ENCODE data around the gene PPARA. TPM values are rescaled to one million over a fixed set of nuclear protein-coding genes. Genes with fewer than 3 reads are reported as not detected.

The PPARA gene
- total and polyA plus RNA-seq, 9 of the 15 experiments (the other 6 are each of a cell fraction or from before 2014, with no cell fraction given) = 0.64 to 5.3 (median 3.5) TPM

DNA sequence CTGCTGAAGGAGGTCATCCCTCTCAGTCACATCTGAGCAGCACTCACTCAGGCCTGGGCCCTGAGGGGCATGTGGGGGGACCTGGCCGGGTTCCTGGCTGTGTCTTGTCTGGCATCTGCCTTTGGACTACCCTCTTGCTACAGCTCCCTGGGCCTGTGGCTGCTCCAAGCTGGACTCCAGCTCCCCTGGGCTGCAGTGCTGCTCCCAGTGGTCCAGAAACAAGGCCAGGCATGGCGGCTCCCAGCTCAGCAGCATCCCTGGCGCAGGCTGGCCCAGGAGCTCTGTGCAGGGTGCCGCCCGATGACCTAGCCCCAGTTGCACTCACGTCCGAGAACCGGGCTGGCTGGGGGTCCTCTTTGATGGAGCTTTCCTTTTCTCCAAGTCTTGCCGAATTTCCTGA lies 94.4 kb downstream of the PPARA start:
- 67% methylated on average over 3 of the region's 9 CpGs for WGBS (ENCODE audit: insufficient coverage, low coverage, missing lambda C conversion rate)
- TF ChIP-seq, protein P1, sequence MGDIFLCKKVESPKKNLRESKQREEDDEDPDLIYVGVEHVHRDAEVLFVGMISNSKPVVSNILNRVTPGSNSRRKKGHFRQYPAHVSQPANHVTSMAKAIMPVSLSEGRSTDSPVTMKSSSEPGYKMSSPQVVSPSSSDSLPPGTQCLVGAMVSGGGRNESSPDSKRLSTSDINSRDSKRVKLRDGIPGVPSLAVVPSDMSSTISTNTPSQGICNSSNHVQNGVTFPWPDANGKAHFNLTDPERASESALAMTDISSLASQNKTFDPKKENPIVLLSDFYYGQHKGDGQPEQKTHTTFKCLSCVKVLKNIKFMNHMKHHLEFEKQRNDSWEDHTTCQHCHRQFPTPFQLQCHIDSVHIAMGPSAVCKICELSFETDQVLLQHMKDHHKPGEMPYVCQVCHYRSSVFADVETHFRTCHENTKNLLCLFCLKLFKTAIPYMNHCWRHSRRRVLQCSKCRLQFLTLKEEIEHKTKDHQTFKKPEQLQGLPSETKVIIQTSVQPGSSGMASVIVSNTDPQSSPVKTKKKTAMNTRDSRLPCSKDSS (IDR thresholded peaks at IDR 0.05; ENCODE audit: low read depth, partially characterized antibody) = no peak
- TF ChIP-seq, protein P2, sequence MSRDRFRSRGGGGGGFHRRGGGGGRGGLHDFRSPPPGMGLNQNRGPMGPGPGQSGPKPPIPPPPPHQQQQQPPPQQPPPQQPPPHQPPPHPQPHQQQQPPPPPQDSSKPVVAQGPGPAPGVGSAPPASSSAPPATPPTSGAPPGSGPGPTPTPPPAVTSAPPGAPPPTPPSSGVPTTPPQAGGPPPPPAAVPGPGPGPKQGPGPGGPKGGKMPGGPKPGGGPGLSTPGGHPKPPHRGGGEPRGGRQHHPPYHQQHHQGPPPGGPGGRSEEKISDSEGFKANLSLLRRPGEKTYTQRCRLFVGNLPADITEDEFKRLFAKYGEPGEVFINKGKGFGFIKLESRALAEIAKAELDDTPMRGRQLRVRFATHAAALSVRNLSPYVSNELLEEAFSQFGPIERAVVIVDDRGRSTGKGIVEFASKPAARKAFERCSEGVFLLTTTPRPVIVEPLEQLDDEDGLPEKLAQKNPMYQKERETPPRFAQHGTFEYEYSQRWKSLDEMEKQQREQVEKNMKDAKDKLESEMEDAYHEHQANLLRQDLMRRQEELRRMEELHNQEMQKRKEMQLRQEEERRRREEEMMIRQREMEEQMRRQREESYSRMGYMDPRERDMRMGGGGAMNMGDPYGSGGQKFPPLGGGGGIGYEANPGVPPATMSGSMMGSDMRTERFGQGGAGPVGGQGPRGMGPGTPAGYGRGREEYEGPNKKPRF (IDR thresholded peaks at IDR 0.05; ENCODE audit: low read depth, low read length) = no peak
- no peak for TF ChIP-seq SAP30 (IDR thresholded peaks at IDR 0.05; ENCODE audit: borderline replicate concordance, insufficient read depth, low read depth, low read length, poor library complexity, severe bottlenecking)
- TF ChIP-seq GATAD2A (IDR thresholded peaks at IDR 0.05) = no peak
- TF ChIP-seq ZNF133 (CRISPR knock-in tag; IDR thresholded peaks at IDR 0.05) = no peak
- no peak for TF ChIP-seq MXI1 (IDR thresholded peaks at IDR 0.05; ENCODE audit: low read depth, low read length)
- TF ChIP-seq, protein P3, sequence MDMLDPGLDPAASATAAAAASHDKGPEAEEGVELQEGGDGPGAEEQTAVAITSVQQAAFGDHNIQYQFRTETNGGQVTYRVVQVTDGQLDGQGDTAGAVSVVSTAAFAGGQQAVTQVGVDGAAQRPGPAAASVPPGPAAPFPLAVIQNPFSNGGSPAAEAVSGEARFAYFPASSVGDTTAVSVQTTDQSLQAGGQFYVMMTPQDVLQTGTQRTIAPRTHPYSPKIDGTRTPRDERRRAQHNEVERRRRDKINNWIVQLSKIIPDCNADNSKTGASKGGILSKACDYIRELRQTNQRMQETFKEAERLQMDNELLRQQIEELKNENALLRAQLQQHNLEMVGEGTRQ (CRISPR knock-in tag; IDR thresholded peaks at IDR 0.05) = no peak
- TF ChIP-seq ZNF140 (CRISPR knock-in tag; IDR thresholded peaks at IDR 0.05) = no peak
- TF ChIP-seq THRAP3 (IDR thresholded peaks at IDR 0.05; ENCODE audit: borderline replicate concordance) = no peak
- TF ChIP-seq, protein P4, sequence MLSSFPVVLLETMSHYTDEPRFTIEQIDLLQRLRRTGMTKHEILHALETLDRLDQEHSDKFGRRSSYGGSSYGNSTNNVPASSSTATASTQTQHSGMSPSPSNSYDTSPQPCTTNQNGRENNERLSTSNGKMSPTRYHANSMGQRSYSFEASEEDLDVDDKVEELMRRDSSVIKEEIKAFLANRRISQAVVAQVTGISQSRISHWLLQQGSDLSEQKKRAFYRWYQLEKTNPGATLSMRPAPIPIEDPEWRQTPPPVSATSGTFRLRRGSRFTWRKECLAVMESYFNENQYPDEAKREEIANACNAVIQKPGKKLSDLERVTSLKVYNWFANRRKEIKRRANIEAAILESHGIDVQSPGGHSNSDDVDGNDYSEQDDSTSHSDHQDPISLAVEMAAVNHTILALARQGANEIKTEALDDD (IDR thresholded peaks at IDR 0.05) = no peak
- no peak for TF ChIP-seq U2AF1 (optimal IDR thresholded peaks at IDR 0.05; ENCODE audit: low read depth, low read length)
- TF ChIP-seq E2F3 (CRISPR knock-in tag; IDR thresholded peaks at IDR 0.05) = no peak

More for the DNA sequence above, 94.4 kb downstream of the PPARA start:
- Histone ChIP-seq H3K9ac (ENCODE audit: insufficient read depth in 1 of 2, low read depth in 2 of 2, low read length in 2 of 2) (peak overlapping the region in 1 of 2 experiments; percentile 17; a peak in 1 of 4 replicates), H3K79me2 (ENCODE audit: control insufficient read depth, insufficient read depth, low read length) (peaks cover under 1% of the 10 kb centered on the region; the same call in 1 of the 3 replicates), H3K4me1 (replicated peaks in 1 of 2; ENCODE audit: control insufficient read depth in 2 of 2, insufficient read depth in 2 of 2, low read length in 2 of 2) (peaks cover 18 to 47% of the 10 kb centered on the region in 2 experiments; a peak in 4 of 5 replicates), H3K27me3 (ENCODE audit: control insufficient read depth in 2 of 2, insufficient read depth in 2 of 2, low read length in 2 of 2) (no peaks in the 10 kb centered on the region), H3K36me3 (ENCODE audit: control insufficient read depth, insufficient read depth, low read length) (peaks cover 5% of the 10 kb centered on the region; the same call in 1 of the 3 replicates), H3K4me3 (no peak overlapping the region), H4K20me1 (replicated peaks; ENCODE audit: control insufficient read depth, insufficient read depth, low read length) (no peaks in the 10 kb centered on the region), H3K9me3 (replicated peaks; ENCODE audit: control insufficient read depth, insufficient read depth, low read depth, low read length) (no peaks in the 10 kb centered on the region), H3K4me2 (ENCODE audit: insufficient read depth, low read length) (no peak overlapping the region), H2AFZ (ENCODE audit: low read depth, low read length) (no peak overlapping the region), H3K27ac (ENCODE audit: extremely low read depth, low read depth, low read length) (no peak overlapping the region), H3K9me1 (ENCODE audit: control insufficient read depth, insufficient read depth, low read length) (no peaks in the 10 kb centered on the region)
- ChIA-PET POLR2A (interaction anchor here (0.6 to 3.1 kb wide), 2 partner anchors 10 to 64 kb away, joined by 4 to 10 read pairs; no protein-coding TSS in a partner anchor), CTCF (ENCODE audit: low intra/inter-chr PET ratio) (no interaction called here)
- DNase-seq (ENCODE audit: extremely low read depth in 1 of 4, low spot score in 3 of 4) = no peak
- no peak for ATAC-seq
- in situ Hi-C loops (cut with MboI) = loop anchor here (10.0 kb wide), 1 partner anchor 100 kb away; no protein-coding TSS in a partner anchor
- FAIRE-seq = no peak
- no TSS peak for BruUV-seq (replicated peaks)
- intact Hi-C loops (cut with micrococcal nuclease) = loop anchor here (10.0 kb wide), 1 partner anchor 90 kb away; the partner anchor contains the start of gene PPARA

All from K562 (cell line).